Urinary bladder (tissue), 4 donors: ENCODE measurements around the gene FBN3. TPM values are rescaled to one million over a fixed set of nuclear protein-coding genes. Genes with fewer than 3 reads are reported as not detected.

Source experiments
- DNase-seq: peaks from one replicate; pipeline ENCODE4 v3.0.0-alpha.2; 2015; ENCODE audit errors: extremely low spot score
- H3K27ac ChIP-seq: one replicate; pipeline ENCODE4 v1.5.1; 2013; ENCODE audit warnings: low read depth, mild to moderate bottlenecking, moderate library complexity
- H3K36me3 ChIP-seq: one replicate; pipeline ENCODE4 v1.6.1; 2013; ENCODE audit warnings: mild to moderate bottlenecking, moderate library complexity; ENCODE audit not compliant: insufficient read depth
- H3K4me1 ChIP-seq: one replicate; pipeline ENCODE4 v1.6.1; 2013; ENCODE audit warnings: mild to moderate bottlenecking, moderate library complexity; ENCODE audit not compliant: insufficient read depth
- H3K4me3 ChIP-seq: one replicate; pipeline ENCODE4 v1.5.1; 2013; ENCODE audit warnings: low read depth, low read length
- WGBS: extraction: QIAGEN DNeasy Blood & Tissue Kit; methylation state at CpG from one replicate; pipeline ENCODE4 v1.1.7; 2013; 5-methylcytosine and 5-hydroxymethylcytosine counted together
- polyA plus RNA-seq: library from polyadenylated mRNA; stranded (reverse); fragments of 200-250 nt; gene quantifications from one replicate; pipeline ENCODE4 v1.2.3, GENCODE V29; 2013
- total RNA-seq: library from RNA; depleted of rRNA; stranded (reverse); fragments of >200 nt; gene quantifications from one replicate; pipeline ENCODE4 v1.2.3, GENCODE V29; 2014
- donor health status: healthy with polysubstance abuse.
- donor health status: healthy.

The FBN3 gene
- total and polyA plus RNA-seq, 2 donors: 2.3 TPM; not detected in 1

GRCh38 chr19:8084152-8084551, 65.2 kb downstream of the FBN3 start:
- Histone ChIP-seq H3K36me3 (no peaks in the 10 kb centered on the region), H3K27ac (no peak overlapping the region), H3K4me1 (no peaks in the 10 kb centered on the region), H3K4me3 (no peak overlapping the region)
- DNase-seq: no peak
- WGBS: 92% methylated on average over 13 of the region's 13 CpGs

- Histone ChIP-seq H3K4me3 (no peak overlapping the region), H3K36me3 (no peaks in the 10 kb centered on the region), H3K27ac (no peak overlapping the region), H3K4me1 (no peaks in the 10 kb centered on the region)
- no peak for DNase-seq
- WGBS: 92% methylated on average over 12 of the region's 12 CpGs
Observed at GRCh38 chr19:8083141-8083540, 66.3 kb downstream of the FBN3 start.

DNA sequence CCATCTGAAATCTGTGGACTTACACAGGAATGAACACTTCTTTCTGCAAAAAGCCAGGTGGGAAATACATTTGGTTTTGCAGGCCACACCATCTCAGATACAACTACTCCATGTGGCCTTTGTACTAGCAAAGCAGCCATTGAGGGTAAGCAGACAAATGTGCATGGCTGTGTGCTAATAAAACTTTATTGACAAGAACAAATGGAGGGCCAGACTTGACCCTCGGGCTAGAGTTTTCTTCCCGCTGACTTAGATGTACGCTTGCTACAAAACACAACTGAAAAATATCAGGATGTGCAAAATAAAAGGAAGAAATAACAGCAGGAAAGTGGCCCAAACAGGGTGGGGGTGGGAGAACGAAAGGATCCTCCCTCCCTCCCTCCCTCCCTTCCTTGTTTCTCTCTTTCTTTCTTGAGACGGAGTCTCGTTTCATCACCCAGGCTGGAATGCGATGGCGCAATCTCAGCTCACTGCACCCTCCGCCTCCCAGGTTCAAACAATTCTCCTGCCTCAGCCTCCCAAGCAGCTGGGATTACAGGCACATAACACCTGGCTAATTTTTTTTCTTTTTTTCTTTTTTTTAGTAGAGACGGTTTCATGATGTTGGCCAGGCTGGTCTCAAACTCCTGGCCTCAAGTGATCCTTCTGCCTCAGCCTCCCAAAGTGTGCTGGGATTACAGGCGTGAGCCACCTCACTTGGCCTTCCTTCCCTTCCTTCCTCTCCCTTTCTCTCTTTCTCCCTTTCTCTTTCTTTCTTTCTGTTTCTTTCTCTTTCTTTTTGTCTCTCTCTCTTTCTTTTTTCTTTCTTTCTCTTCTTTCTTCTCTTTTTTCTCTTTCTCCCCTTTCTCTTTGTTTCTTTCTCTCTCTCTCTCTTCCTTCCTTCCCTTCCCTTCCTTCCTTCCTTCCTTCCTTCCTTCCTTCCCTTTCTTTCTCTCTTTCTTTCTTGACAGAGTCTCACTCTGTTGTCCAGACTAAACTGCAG, 67.5 kb downstream of the FBN3 start:
- DNase-seq: no peak
- Histone ChIP-seq H3K36me3 (no peaks in the 10 kb centered on the region), H3K27ac (no peak overlapping the region), H3K4me3 (no peak overlapping the region), H3K4me1 (no peaks in the 10 kb centered on the region)
- 83% methylated on average over 11 of the region's 11 CpGs for WGBS

DNA sequence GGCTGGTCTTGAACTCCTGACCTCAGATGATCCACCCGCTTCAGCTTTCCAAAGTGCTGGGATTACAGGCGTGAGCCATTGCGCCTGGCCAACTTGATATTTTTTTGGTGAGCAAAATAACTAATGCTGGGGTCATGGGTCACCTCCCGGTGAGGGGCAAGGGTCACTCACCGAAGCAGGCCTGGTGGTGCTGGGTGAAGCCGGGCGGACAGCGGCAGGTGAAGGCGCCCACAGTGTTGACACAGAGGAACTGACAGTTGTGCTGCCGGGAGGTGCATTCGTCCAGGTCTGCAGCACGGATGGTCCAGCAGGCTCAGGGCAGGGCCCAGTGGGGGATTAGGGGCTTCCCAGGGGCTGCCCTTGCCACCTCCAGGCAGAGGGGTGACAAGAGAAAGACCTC, 68.6 kb downstream of the FBN3 start:
- no peak overlapping the region for H3K4me3 ChIP-seq
- H3K36me3 ChIP-seq: no peaks in the 10 kb centered on the region
- H3K27ac ChIP-seq: no peak overlapping the region
- WGBS: 90% methylated on average over 12 of the region's 12 CpGs
- DNase-seq: no peak
- no peaks in the 10 kb centered on the region for H3K4me1 ChIP-seq

GRCh38 chr19:8079988-8080387, 69.4 kb downstream of the FBN3 start:
- Histone ChIP-seq H3K4me3 (no peak overlapping the region), H3K4me1 (no peaks in the 10 kb centered on the region), H3K36me3 (no peaks in the 10 kb centered on the region), H3K27ac (no peak overlapping the region)
- DNase-seq: no peak
- 95% methylated on average over 6 of the region's 6 CpGs for WGBS

- no peak overlapping the region for H3K4me3 ChIP-seq
- WGBS: 77% methylated on average over 13 of the region's 13 CpGs
- H3K27ac ChIP-seq: no peak overlapping the region
- no peaks in the 10 kb centered on the region for H3K36me3 ChIP-seq
- H3K4me1 ChIP-seq: no peaks in the 10 kb centered on the region
- DNase-seq: no peak
Observed at GRCh38 chr19:8075158-8076074, 74.0 kb downstream of the FBN3 start.

- no peak overlapping the region for H3K27ac ChIP-seq
- no peaks in the 10 kb centered on the region for H3K36me3 ChIP-seq
- no peak overlapping the region for H3K4me3 ChIP-seq
- DNase-seq: no peak
- no peaks in the 10 kb centered on the region for H3K4me1 ChIP-seq
- 89% methylated on average over 1 of the region's 1 CpG for WGBS
Observed at GRCh38 chr19:8074501-8074900, 74.9 kb downstream of the FBN3 start.

GRCh38 chr19:8071912-8072311, 77.5 kb downstream of the FBN3 start:
- no peak for DNase-seq
- no peaks in the 10 kb centered on the region for H3K36me3 ChIP-seq
- no peak overlapping the region for H3K27ac ChIP-seq
- no peaks in the 10 kb centered on the region for H3K4me1 ChIP-seq
- no peak overlapping the region for H3K4me3 ChIP-seq
- WGBS: 91% methylated on average over 15 of the region's 15 CpGs

GRCh38 chr19:8069096-8069973, 80.1 kb downstream of the FBN3 start:
- H3K4me1 ChIP-seq: no peaks in the 10 kb centered on the region
- H3K4me3 ChIP-seq: no peak overlapping the region
- H3K27ac ChIP-seq: no peak overlapping the region
- no peak for DNase-seq
- no peaks in the 10 kb centered on the region for H3K36me3 ChIP-seq
- 82% methylated on average over 13 of the region's 13 CpGs for WGBS

- Histone ChIP-seq H3K27ac (no peak overlapping the region), H3K4me3 (no peak overlapping the region), H3K4me1 (no peaks in the 10 kb centered on the region), H3K36me3 (no peaks in the 10 kb centered on the region)
- no peak for DNase-seq
- WGBS: 96% methylated on average over 20 of the region's 20 CpGs
Observed at GRCh38 chr19:8065875-8066261, 83.5 kb downstream of the FBN3 start.

- no peaks in the 10 kb centered on the region for H3K4me1 ChIP-seq
- no peak for DNase-seq
- no peaks in the 10 kb centered on the region for H3K36me3 ChIP-seq
- no peak overlapping the region for H3K4me3 ChIP-seq
- 87% methylated on average over 24 of the region's 24 CpGs for WGBS
- no peak overlapping the region for H3K27ac ChIP-seq
Observed at GRCh38 chr19:8064911-8065874, 84.2 kb downstream of the FBN3 start.

DNA sequence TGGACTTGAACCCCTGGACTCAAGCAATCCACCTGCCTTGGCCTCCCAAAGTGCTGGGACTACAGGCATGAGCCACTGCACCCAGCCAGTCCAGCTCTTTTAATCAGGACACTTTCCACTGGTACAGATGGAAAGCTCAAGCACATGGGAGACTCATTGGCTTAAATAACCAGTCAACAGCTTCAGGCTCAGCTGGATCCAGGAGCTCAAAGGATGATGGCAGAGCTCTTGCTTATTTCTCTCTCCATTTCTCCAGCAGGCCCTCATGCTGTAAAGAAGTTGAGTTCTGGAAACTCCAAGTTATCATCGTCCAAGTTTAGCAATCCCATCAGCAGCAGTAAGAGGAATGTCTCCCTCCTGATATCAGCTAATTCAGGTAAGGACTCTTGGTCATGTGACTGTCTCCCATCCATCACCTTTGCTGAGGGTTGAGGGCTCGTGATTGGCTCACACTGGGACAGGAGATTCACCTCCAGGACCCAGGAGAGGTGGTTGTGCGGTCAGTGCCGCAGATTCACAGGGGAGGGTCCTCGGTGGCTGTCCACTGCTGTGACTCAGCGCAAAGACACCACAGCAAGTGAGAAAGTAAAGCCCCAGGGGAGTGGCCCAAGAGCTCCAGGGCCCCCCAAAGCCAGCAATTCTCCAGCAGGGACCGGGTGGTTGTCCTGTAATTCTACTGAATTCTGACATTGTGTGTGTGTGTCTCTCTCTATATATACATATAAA, 91.7 kb downstream of the FBN3 start:
- no peak for DNase-seq
- 77% methylated on average over 7 of the region's 7 CpGs for WGBS
- Histone ChIP-seq H3K27ac (no peak overlapping the region), H3K36me3 (no peaks in the 10 kb centered on the region), H3K4me3 (no peak overlapping the region), H3K4me1 (no peaks in the 10 kb centered on the region)
